ENCODE measurements around the gene RUFY4. TPM values are rescaled to one million over a fixed set of nuclear protein-coding genes. Genes with fewer than 3 reads are reported as not detected.

Gene RUFY4
- total RNA-seq, 1 donor from 2014 or later = not detected

GRCh38 chr2:218028562-218029348 lies 40.3 kb upstream of the RUFY4 start:
- H3K27ac Mint-ChIP-seq (ENCODE audit: unreplicated experiment) = no peak overlapping the region
- no peaks in the 10 kb centered on the region for H3K9me3 Mint-ChIP-seq (ENCODE audit: low read depth)
- no peak for TF ChIP-seq CTCF (IDR thresholded peaks at IDR 0.05)
- no peaks in the 10 kb centered on the region for H3K27me3 Mint-ChIP-seq (ENCODE audit: low read depth)
- DNase-seq (ENCODE audit: low spot score) = peak; percentile 61
- H3K4me1 Mint-ChIP-seq (ENCODE audit: low read depth) = peaks cover 24% of the 10 kb centered on the region
- H3K36me3 Mint-ChIP-seq (ENCODE audit: low read depth) = no peaks in the 10 kb centered on the region
- H3K4me3 Mint-ChIP-seq (ENCODE audit: unreplicated experiment) = no peak overlapping the region

GRCh38 chr2:218029366-218030360 lies 39.4 kb upstream of the RUFY4 start:
- TF ChIP-seq CTCF (IDR thresholded peaks at IDR 0.05) = no peak
- Mint-ChIP-seq H3K36me3 (ENCODE audit: low read depth) (no peaks in the 10 kb centered on the region), H3K27ac (ENCODE audit: unreplicated experiment) (no peak overlapping the region), H3K4me1 (ENCODE audit: low read depth) (peaks cover 24% of the 10 kb centered on the region), H3K9me3 (ENCODE audit: low read depth) (no peaks in the 10 kb centered on the region), H3K4me3 (ENCODE audit: unreplicated experiment) (no peak overlapping the region), H3K27me3 (ENCODE audit: low read depth) (no peaks in the 10 kb centered on the region)
- peak; percentile 59 for DNase-seq (ENCODE audit: low spot score)

GRCh38 chr2:218030409-218031195 lies 38.5 kb upstream of the RUFY4 start:
- no peak for TF ChIP-seq CTCF (IDR thresholded peaks at IDR 0.05)
- Mint-ChIP-seq H3K4me3 (ENCODE audit: unreplicated experiment) (no peak overlapping the region), H3K36me3 (ENCODE audit: low read depth) (no peaks in the 10 kb centered on the region), H3K9me3 (ENCODE audit: low read depth) (no peaks in the 10 kb centered on the region), H3K4me1 (ENCODE audit: low read depth) (peaks cover 23% of the 10 kb centered on the region), H3K27ac (ENCODE audit: unreplicated experiment) (no peak overlapping the region), H3K27me3 (ENCODE audit: low read depth) (no peaks in the 10 kb centered on the region)
- DNase-seq (ENCODE audit: low spot score) = no peak

GRCh38 chr2:218031261-218031660 lies 37.8 kb upstream of the RUFY4 start:
- no peak for DNase-seq (ENCODE audit: low spot score)
- Mint-ChIP-seq H3K4me1 (ENCODE audit: low read depth) (peaks cover 17% of the 10 kb centered on the region), H3K27ac (ENCODE audit: unreplicated experiment) (no peak overlapping the region), H3K4me3 (ENCODE audit: unreplicated experiment) (no peak overlapping the region), H3K9me3 (ENCODE audit: low read depth) (no peaks in the 10 kb centered on the region), H3K27me3 (ENCODE audit: low read depth) (peaks cover 2% of the 10 kb centered on the region), H3K36me3 (ENCODE audit: low read depth) (no peaks in the 10 kb centered on the region)
- no peak for TF ChIP-seq CTCF (IDR thresholded peaks at IDR 0.05)
